HG03354 (cell line): ENCODE data around the gene DOCK7.
"Not testable (repeated sequence)": the region's sequence is repeated elsewhere in the genome, so short reads cannot be mapped to it uniquely, and the experiment has no call there.

Experiments used
- ATAC-seq: cut with Tn5 transposase; IDR thresholded peaks from one replicate; pipeline ENCODE4 v1.9.1; 2021; ENCODE audit warnings: mild to moderate bottlenecking; ENCODE audit not compliant: unreplicated experiment, poor library complexity, severe bottlenecking

Gene DOCK7

GRCh38 chr1:62687903-62688686, at the start of gene DOCK7:
TSS of gene DOCK7 (minus strand) at chr1:62688386. CDS start at chr1:62688264, 122 bp downstream.
- peak; percentile 76 for ATAC-seq

- ATAC-seq, result no peak
Observed at GRCh38 chr1:62735491-62736171, 47.4 kb upstream of the DOCK7 start.

- ATAC-seq, result no peak
Observed at GRCh38 chr1:62732331-62732730, 44.1 kb upstream of the DOCK7 start.

GRCh38 chr1:62728963-62729362, 40.8 kb upstream of the DOCK7 start:
- no peak for ATAC-seq

GRCh38 chr1:62727656-62728407, 39.6 kb upstream of the DOCK7 start:
- no peak for ATAC-seq

- no peak for ATAC-seq
Observed at GRCh38 chr1:62726011-62726442, 37.8 kb upstream of the DOCK7 start.

- no peak for ATAC-seq
Observed at GRCh38 chr1:62725255-62725654, 37.1 kb upstream of the DOCK7 start.

- no peak for ATAC-seq
Observed at GRCh38 chr1:62724430-62724829, 36.2 kb upstream of the DOCK7 start.

- ATAC-seq, result no peak
Observed at GRCh38 chr1:62723883-62724282, 35.7 kb upstream of the DOCK7 start.

GRCh38 chr1:62722796-62723195, 34.6 kb upstream of the DOCK7 start:
- peak; percentile 81 for ATAC-seq

- no peak for ATAC-seq
Observed at GRCh38 chr1:62720946-62721554, 32.9 kb upstream of the DOCK7 start.

GRCh38 chr1:62718400-62718799, 30.2 kb upstream of the DOCK7 start:
- not testable (repeated sequence) for ATAC-seq

GRCh38 chr1:62717483-62717882, 29.3 kb upstream of the DOCK7 start:
- ATAC-seq, result no peak

GRCh38 chr1:62716397-62716796, 28.2 kb upstream of the DOCK7 start:
- ATAC-seq, result no peak

- no peak for ATAC-seq
Observed at GRCh38 chr1:62712336-62713243, 24.4 kb upstream of the DOCK7 start.

GRCh38 chr1:62707744-62708120, 19.5 kb upstream of the DOCK7 start:
- no peak for ATAC-seq

- no peak for ATAC-seq
Observed at GRCh38 chr1:62706985-62707743, 19.0 kb upstream of the DOCK7 start.

- not testable (repeated sequence) for ATAC-seq
Observed at GRCh38 chr1:62698161-62698560, 10.0 kb upstream of the DOCK7 start.
